ENCODE measurements around the gene SYT6. TPM values are rescaled to one million over a fixed set of nuclear protein-coding genes. Genes with fewer than 3 reads are reported as not detected.

The SYT6 gene
- total RNA-seq, 1 experiment from 2014 or later, result not detected

GRCh38 chr1:114048232-114048631 is 105.4 kb downstream of the SYT6 start:
- no peak overlapping the region for H3K4me3 Mint-ChIP-seq (ENCODE audit: low read depth, unreplicated experiment)
- H3K36me3 Mint-ChIP-seq (ENCODE audit: insufficient read depth, unreplicated experiment), result no peaks in the 10 kb centered on the region
- intact Hi-C loops (cut with micrococcal nuclease; ENCODE audit: unreplicated experiment), result no loop called here
- TF ChIP-seq CTCF (IDR thresholded peaks at IDR 0.05; ENCODE audit: unreplicated experiment), result no peak
- H3K27me3 Mint-ChIP-seq (ENCODE audit: unreplicated experiment), result peaks cover 47% of the 10 kb centered on the region
- DNase-seq, result no peak
- H3K9me3 Mint-ChIP-seq (ENCODE audit: low read depth, unreplicated experiment), result peaks cover 6% of the 10 kb centered on the region
- H3K27ac Mint-ChIP-seq (ENCODE audit: unreplicated experiment), result no peak overlapping the region
- no TSS peak for BruUV-seq (replicated peaks)
- CTCF ChIA-PET, result no interaction called here
- no peaks in the 10 kb centered on the region for H3K4me1 Mint-ChIP-seq (ENCODE audit: low read depth, unreplicated experiment)

DNA sequence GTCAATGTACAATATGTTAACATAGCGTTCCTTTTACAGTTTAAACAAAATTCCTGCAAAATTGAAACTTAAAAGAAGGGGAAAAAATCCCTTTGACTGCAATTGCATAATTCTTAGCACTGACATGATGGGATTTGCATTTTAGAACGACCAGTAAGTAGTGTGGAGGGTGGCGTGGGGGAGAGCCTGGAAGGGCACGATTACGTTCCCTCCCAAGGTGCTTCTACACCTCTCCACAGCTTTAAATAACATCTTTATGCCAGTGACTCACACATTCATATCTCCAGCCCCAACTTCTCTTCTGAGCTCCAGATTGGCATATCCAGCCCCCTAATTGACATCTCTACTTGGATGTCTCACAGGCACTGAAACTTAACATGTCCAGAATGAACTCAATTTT is 110.1 kb downstream of the SYT6 start:
- H3K27me3 Mint-ChIP-seq (ENCODE audit: unreplicated experiment), result peaks cover 45% of the 10 kb centered on the region
- H3K9me3 Mint-ChIP-seq (ENCODE audit: low read depth, unreplicated experiment), result peaks cover 6% of the 10 kb centered on the region
- CTCF ChIA-PET, result no interaction called here
- no peak overlapping the region for H3K27ac Mint-ChIP-seq (ENCODE audit: unreplicated experiment)
- TF ChIP-seq CTCF (IDR thresholded peaks at IDR 0.05; ENCODE audit: unreplicated experiment), result no peak
- H3K4me1 Mint-ChIP-seq (ENCODE audit: low read depth, unreplicated experiment), result no peaks in the 10 kb centered on the region
- intact Hi-C loops (cut with micrococcal nuclease; ENCODE audit: unreplicated experiment), result no loop called here
- no peak for DNase-seq
- H3K4me3 Mint-ChIP-seq (ENCODE audit: low read depth, unreplicated experiment), result no peak overlapping the region
- no TSS peak for BruUV-seq (replicated peaks)
- no peaks in the 10 kb centered on the region for H3K36me3 Mint-ChIP-seq (ENCODE audit: insufficient read depth, unreplicated experiment)

DNA sequence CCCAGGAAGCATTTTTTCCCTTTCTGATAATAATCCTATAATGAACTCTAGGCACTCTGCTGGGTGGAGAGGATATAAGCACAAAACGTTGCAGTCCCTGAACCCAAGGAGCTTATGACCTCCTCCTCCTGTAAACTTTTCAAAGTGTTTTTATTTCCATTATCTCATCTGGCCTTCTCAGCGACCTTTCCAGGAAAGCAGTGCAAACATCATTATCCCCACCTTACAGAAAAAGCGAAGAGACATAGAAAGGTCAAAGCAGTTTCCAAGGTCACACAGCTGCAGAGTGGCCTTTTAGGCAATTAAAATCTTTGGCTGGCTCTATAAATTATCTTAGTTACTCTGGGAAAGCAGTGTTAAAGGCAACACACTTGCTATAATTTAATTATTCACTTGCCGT is 110.6 kb downstream of the SYT6 start:
- Mint-ChIP-seq H3K4me3 (ENCODE audit: low read depth, unreplicated experiment) (no peak overlapping the region), H3K4me1 (ENCODE audit: low read depth, unreplicated experiment) (no peaks in the 10 kb centered on the region), H3K36me3 (ENCODE audit: insufficient read depth, unreplicated experiment) (no peaks in the 10 kb centered on the region), H3K27ac (ENCODE audit: unreplicated experiment) (no peak overlapping the region), H3K27me3 (ENCODE audit: unreplicated experiment) (peaks cover 42% of the 10 kb centered on the region), H3K9me3 (ENCODE audit: low read depth, unreplicated experiment) (peaks cover 6% of the 10 kb centered on the region)
- CTCF ChIA-PET, result no interaction called here
- BruUV-seq (replicated peaks), result no TSS peak
- TF ChIP-seq CTCF (IDR thresholded peaks at IDR 0.05; ENCODE audit: unreplicated experiment), result no peak
- DNase-seq, result no peak
- intact Hi-C loops (cut with micrococcal nuclease; ENCODE audit: unreplicated experiment), result no loop called here

DNA sequence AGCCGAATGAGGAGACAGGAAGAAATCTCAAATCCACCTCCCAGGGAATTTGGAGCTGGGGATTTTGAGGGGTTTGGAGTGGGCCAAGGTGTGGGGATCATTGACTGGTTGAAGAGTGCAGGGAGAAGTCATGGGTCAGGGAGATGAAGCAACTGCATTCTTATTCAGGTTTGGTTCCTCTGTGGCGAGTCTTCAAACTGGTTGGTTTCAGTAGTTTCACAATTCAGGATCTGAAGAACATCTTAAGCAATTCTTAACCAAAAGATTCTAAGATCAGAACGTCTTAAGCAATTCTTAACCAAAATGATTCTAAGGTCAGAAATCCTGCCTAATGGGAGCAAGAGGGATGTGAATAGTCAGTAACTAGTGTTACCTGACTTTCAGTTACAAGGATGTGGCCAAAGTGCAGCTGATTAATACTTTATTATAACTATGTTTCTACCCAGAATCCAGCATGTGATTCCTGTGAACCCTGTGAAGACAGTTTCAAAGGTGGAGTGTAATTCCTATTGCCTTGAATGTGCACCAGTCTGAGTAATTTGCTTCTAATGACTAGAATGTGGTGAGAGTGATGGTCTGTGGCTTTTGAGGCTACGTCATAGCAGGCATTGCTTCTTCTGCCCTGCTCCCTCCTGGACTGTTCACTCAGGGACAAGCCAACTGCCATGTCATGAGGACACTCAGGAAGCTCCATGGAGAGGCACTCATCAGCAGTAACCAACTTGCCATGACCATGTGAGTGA is 113.2 kb downstream of the SYT6 start:
- Mint-ChIP-seq H3K27me3 (ENCODE audit: unreplicated experiment) (peaks cover 30% of the 10 kb centered on the region), H3K36me3 (ENCODE audit: insufficient read depth, unreplicated experiment) (no peaks in the 10 kb centered on the region), H3K4me1 (ENCODE audit: low read depth, unreplicated experiment) (no peaks in the 10 kb centered on the region), H3K27ac (ENCODE audit: unreplicated experiment) (no peak overlapping the region), H3K4me3 (ENCODE audit: low read depth, unreplicated experiment) (no peak overlapping the region), H3K9me3 (ENCODE audit: low read depth, unreplicated experiment) (no peaks in the 10 kb centered on the region)
- BruUV-seq (replicated peaks), result no TSS peak
- CTCF ChIA-PET, result no interaction called here
- intact Hi-C loops (cut with micrococcal nuclease; ENCODE audit: unreplicated experiment), result no loop called here
- DNase-seq, result no peak
- TF ChIP-seq CTCF (IDR thresholded peaks at IDR 0.05; ENCODE audit: unreplicated experiment), result no peak

Other genes with a start within 250 kb of the SYT6 start
- 18.3 and 21.0 TPM in 2 replicates for gene AP4B1, start 249.1 kb downstream of the SYT6 start, total RNA-seq (2022)
- 6.9 and 7.5 TPM in 2 replicates for gene DCLRE1B, start 248.5 kb downstream of the SYT6 start, total RNA-seq (2022)
- 42.7 and 43.2 TPM in 2 replicates for gene HIPK1, start 224.5 kb downstream of the SYT6 start, total RNA-seq (2022)
- 0.24 TPM in 1 of 2 replicates, not detected in the other for gene OLFML3, start 174.4 kb downstream of the SYT6 start, total RNA-seq (2022)